ENCODE results near the gene RAB40B.

The RAB40B gene

GRCh38 chr17:82687375-82687861 lies 11.1 kb downstream of the RAB40B start:
- Mint-ChIP-seq H3K4me3 (no peak overlapping the region), H3K9me3 (no peaks in the 10 kb centered on the region), H3K36me3 (peaks cover 6% of the 10 kb centered on the region), H3K4me1 (peaks cover 17% of the 10 kb centered on the region), H3K27ac (no peak overlapping the region)
- DNase-seq (ENCODE audit: low spot score in 2 of 2), result no peak
- ATAC-seq, result no peak

- Mint-ChIP-seq H3K27ac (no peak overlapping the region), H3K4me3 (no peak overlapping the region), H3K4me1 (peaks cover 10% of the 10 kb centered on the region), H3K9me3 (no peaks in the 10 kb centered on the region), H3K36me3 (peaks cover 6% of the 10 kb centered on the region)
- DNase-seq (ENCODE audit: low spot score in 2 of 2) (no peak), ATAC-seq (no peak)
Observed at GRCh38 chr17:82686366-82687324, 11.9 kb downstream of the RAB40B start.

DNA sequence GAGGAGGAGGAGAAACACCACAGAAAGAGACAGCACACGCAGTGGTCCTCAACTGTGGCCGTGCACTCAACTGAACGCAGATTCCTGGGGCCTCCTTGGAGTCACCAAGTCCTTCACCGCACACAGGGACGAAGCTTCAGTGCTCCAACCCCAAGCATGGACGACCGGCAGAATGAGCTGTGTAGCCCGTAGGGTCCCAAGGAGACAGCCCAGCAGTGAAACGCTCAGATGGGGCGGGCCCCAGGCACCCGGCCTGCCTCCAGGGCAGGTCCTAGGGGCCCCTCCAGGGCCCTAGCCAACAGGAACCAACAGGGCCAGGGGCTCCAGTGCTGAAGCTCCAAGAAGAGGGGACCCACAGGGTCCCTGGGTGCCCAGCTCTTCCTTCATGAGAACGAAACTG lies 13.2 kb downstream of the RAB40B start:
- DNase-seq (ENCODE audit: low spot score in 2 of 2) (no peak), ATAC-seq (no peak)
- H3K36me3 Mint-ChIP-seq, result peaks cover 6% of the 10 kb centered on the region
- no peaks in the 10 kb centered on the region for H3K4me1 Mint-ChIP-seq
- no peak overlapping the region for H3K4me3 Mint-ChIP-seq
- H3K27ac Mint-ChIP-seq, result no peak overlapping the region
- H3K9me3 Mint-ChIP-seq, result no peaks in the 10 kb centered on the region

GRCh38 chr17:82684228-82684841 lies 14.2 kb downstream of the RAB40B start:
- H3K4me1 Mint-ChIP-seq, result no peaks in the 10 kb centered on the region
- H3K27ac Mint-ChIP-seq, result no peak overlapping the region
- no peaks in the 10 kb centered on the region for H3K9me3 Mint-ChIP-seq
- DNase-seq (ENCODE audit: low spot score in 2 of 2), result no peak
- H3K4me3 Mint-ChIP-seq, result no peak overlapping the region
- ATAC-seq, result no peak
- H3K36me3 Mint-ChIP-seq, result peaks cover 6% of the 10 kb centered on the region

GRCh38 chr17:82683534-82683933 lies 15.0 kb downstream of the RAB40B start:
- no peak for ATAC-seq
- Mint-ChIP-seq H3K4me1 (no peaks in the 10 kb centered on the region), H3K4me3 (no peak overlapping the region), H3K9me3 (no peaks in the 10 kb centered on the region), H3K27ac (no peak overlapping the region), H3K36me3 (peaks cover 6% of the 10 kb centered on the region)
- DNase-seq (ENCODE audit: low spot score in 2 of 2), result no peak

- no peak for ATAC-seq
- Mint-ChIP-seq H3K27ac (no peak overlapping the region), H3K4me3 (no peak overlapping the region), H3K36me3 (peaks cover 6% of the 10 kb centered on the region), H3K9me3 (no peaks in the 10 kb centered on the region), H3K4me1 (no peaks in the 10 kb centered on the region)
- no peak for DNase-seq (ENCODE audit: low spot score in 2 of 2)
Observed at GRCh38 chr17:82681547-82681946, 17.0 kb downstream of the RAB40B start.

DNA sequence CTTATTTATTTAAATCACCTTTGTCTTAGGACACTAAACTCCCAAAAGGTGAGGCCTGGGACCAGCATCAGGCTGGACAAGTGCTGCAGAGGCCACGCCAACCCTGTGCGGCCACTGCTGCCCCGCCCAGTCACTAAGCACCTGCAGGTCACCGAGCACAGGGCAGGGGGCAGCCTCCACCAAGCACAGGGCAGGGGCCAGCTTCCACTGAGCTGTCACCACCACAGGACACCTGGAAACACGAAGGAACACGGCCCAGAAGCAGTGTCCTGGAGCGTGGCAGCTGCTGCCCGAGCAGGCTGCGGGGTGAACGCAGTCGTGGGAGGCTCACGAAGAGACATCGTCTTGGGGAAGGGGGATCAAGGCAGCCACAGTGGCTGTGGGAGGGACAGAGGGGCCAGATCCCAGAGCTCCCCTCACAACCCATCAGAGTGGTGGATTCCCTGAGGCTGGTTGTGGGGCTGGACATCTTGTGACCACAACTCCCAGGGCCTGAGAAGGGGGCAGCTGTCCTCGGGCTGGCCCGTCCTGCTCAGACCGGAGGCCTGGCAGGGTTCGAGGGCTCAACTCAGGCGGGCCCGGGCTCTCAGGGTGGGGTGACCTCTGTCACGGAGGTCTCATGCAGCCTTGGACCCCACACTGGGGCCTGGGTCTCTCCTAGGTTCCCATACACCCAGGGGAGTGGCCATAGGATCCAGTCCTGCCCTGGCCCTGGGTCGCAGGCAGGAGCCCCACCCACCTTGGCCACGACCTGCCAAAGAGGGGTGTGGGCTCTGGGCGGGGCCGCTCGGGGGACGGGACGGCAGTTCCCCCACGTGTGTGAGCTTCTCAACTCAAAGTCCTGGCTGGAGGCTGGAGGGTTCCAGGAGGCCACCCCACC lies 18.7 kb downstream of the RAB40B start:
- H3K4me1 Mint-ChIP-seq, result peaks cover 6% of the 10 kb centered on the region
- no peaks in the 10 kb centered on the region for H3K9me3 Mint-ChIP-seq
- H3K4me3 Mint-ChIP-seq, result no peak overlapping the region
- H3K27ac Mint-ChIP-seq, result no peak overlapping the region
- ATAC-seq, result no peak
- no peak for DNase-seq (ENCODE audit: low spot score in 2 of 2)
- peaks cover 6% of the 10 kb centered on the region for H3K36me3 Mint-ChIP-seq

- DNase-seq (ENCODE audit: low spot score in 2 of 2), result no peak
- H3K9me3 Mint-ChIP-seq, result no peaks in the 10 kb centered on the region
- peaks cover under 1% of the 10 kb centered on the region for H3K36me3 Mint-ChIP-seq
- H3K27ac Mint-ChIP-seq, result no peak overlapping the region
- H3K4me1 Mint-ChIP-seq, result peaks cover 6% of the 10 kb centered on the region
- H3K4me3 Mint-ChIP-seq, result no peak overlapping the region
- no peak for ATAC-seq
Observed at GRCh38 chr17:82678265-82678891, 20.1 kb downstream of the RAB40B start.

DNA sequence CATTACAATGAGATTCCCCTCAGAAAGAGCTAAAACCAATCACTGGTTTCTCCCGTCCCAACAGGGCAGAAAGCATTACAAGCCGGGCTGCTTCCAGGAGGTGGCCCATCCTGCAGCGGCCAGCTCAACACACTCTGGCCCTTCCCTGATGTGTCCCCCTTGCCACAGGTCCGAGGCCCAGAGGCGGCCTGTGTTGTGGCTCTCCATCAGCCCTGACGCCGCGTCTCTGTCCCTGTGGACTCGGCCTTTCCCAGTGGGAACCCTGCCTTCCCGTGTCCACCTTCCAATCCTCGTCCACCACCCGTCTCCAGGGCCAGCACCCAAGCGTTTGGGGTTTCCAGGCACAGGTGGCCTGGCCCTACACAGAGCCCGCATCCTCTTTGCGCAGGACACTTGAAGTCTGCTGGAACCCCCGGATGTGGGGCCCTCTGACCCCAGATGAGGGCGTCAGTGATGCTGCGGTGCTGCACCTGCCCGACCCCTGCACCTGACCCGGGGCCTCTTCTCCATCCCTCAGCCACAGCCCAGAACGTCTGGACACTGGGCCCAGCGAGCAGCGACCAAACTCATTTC lies 21.1 kb downstream of the RAB40B start:
- Mint-ChIP-seq H3K9me3 (no peaks in the 10 kb centered on the region), H3K27ac (peak overlapping the region; percentile 61), H3K4me3 (no peak overlapping the region), H3K36me3 (no peaks in the 10 kb centered on the region), H3K4me1 (peaks cover 6% of the 10 kb centered on the region)
- DNase-seq (ENCODE audit: low spot score in 2 of 2), result no peak
- no peak for ATAC-seq

DNA sequence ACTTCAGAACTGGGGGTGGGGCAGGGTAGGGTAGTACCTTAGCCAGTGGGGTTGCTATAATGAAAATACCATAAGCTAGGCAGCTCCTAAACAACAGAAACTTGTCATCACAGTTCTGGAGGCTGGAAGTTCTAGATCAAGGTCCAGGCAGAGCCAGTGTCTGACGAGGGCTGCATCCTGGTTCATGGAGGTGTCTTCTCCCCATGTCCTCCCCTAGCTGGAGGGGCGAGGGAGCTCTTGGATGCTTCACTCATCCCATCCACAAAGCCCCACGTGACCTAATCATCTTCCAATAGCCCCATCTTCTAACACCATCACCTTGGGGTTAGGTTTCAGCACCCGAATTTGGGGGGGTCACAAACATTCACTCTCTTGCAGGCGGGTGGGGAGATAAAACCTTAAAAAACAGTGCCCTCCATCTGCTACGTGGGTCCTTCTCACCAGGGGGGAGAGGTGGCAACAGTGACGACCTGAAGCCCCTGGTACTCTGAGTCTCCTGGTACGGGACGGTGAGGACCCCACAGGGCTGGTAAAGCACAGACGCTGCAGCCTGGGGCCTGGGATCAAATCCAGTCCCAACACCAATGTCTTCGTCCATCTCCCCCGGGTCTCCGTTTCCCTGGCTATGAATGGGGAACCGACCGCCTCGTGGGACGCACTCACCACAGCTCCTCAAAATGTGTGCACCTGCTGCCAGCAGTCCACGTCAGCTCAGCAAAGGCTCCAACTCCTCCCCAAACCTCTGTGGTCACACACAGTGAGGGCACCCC lies 22.8 kb downstream of the RAB40B start:
- no peak overlapping the region for H3K27ac Mint-ChIP-seq
- no peaks in the 10 kb centered on the region for H3K36me3 Mint-ChIP-seq
- peaks cover 13% of the 10 kb centered on the region for H3K4me1 Mint-ChIP-seq
- no peak overlapping the region for H3K4me3 Mint-ChIP-seq
- ATAC-seq (no peak), DNase-seq (ENCODE audit: low spot score in 2 of 2) (no peak)
- H3K9me3 Mint-ChIP-seq, result no peaks in the 10 kb centered on the region

DNA sequence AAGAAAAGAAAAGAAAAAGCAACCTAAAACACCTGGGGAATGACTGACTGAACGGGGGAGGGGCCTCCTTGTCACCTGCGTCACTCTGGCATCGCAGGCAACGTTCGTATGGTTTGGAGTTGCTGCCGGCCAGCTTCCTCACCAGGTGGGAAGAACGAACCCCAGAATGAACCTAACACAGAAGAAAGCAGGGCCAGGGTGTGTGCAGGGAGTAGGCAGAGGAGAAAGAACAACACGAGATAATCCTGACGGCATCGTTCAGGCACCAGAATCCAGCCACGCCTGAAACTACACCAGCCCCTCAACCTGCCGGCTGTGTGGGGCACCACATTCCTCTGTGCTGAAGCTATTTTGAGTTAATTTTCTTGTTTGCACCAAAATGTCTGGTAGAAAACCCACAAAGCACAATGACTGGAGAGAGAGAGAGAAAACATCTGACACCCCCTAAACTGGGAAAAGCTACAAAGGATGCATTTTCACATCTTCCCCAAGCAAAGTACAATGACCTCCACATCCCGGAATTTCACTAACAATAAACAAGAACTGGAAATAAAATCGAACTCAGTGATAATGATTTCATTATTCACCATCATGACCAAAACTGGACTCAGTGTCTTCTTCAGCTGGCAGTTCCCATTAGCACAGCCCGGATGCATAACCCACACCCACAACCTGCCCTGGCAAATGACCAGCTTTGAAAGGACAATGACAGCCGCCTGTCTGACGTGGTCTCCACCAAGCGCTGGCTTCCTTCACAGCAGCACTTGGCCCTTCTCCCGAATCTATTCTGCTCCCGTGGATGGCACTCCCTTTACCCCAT lies 23.6 kb downstream of the RAB40B start:
- ATAC-seq, result no peak
- H3K4me1 Mint-ChIP-seq, result peaks cover 13% of the 10 kb centered on the region
- H3K9me3 Mint-ChIP-seq, result no peaks in the 10 kb centered on the region
- no peak for DNase-seq (ENCODE audit: low spot score in 2 of 2)
- no peak overlapping the region for H3K4me3 Mint-ChIP-seq
- H3K36me3 Mint-ChIP-seq, result no peaks in the 10 kb centered on the region
- H3K27ac Mint-ChIP-seq, result no peak overlapping the region

DNA sequence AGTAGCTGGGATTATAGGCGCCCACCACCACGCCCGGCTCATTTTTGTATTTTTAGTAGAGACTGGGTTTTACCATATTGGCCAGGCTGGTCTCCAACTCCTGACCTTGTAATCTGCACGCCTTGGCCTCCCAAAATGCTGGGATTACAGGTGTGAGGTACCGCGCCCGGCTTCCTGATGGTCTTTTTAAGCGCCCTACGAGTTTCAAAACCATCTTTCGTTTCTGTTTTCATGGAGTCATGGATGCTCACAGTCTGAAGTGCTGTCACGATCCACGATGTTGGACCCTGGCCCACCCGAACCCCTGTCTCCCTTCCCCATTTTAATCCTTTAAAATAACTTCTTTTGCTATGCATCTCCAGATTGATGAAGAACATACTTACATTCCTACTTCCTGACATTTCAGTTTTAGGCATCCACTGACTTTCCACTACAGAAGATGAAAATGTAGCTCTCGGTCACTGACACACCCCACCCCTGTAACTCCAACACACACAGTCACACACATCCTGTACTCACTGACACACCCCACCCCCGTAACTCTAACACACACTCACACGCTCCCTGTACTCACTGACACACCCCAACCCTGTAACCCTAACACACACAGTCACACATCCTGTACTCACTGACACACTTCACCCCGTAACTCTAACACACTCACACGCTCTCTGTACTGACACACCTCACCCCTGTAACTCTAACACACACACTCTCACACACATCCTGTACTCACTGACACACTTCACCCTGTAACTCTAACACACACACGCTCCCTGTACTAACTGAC lies 27.6 kb downstream of the RAB40B start:
- Mint-ChIP-seq H3K27ac (peak overlapping the region; percentile 0), H3K36me3 (no peaks in the 10 kb centered on the region), H3K9me3 (no peaks in the 10 kb centered on the region), H3K4me1 (peaks cover 15% of the 10 kb centered on the region), H3K4me3 (no peak overlapping the region)
- ATAC-seq (no peak), DNase-seq (ENCODE audit: low spot score in 2 of 2) (no peak)

GRCh38 chr17:82668631-82669099 lies 29.8 kb downstream of the RAB40B start:
- no peaks in the 10 kb centered on the region for H3K36me3 Mint-ChIP-seq

More at GRCh38 chr17:82668631-82669099, 29.8 kb downstream of the RAB40B start:
- Mint-ChIP-seq H3K4me3 (no peak overlapping the region), H3K9me3 (no peaks in the 10 kb centered on the region), H3K4me1 (peaks cover 15% of the 10 kb centered on the region), H3K27ac (peak overlapping the region; percentile 34)
- DNase-seq (ENCODE audit: low spot score in 2 of 2) (peak in 1 of 2 donors; percentile 58), ATAC-seq (peak; percentile 94)

All from stimulated activated effector memory CD8-positive, alpha-beta T cell treated with anti-CD3 and anti-CD28 coated beads, Interleukin-12 subunit alpha, Interleukin-12 subunit beta, amount 100 ng/mL, for 72 hours (primary cell).